Sigmoid colon (tissue), 4 donors: ENCODE data around the gene IQCK.

Source experiments
- EP300 ChIP-seq, 4 donors: sonication (generic); formaldehyde crosslinking; IDR thresholded peaks; one replicate each; pipeline ENCODE4 v1.6.1; 2017; ENCODE audit warnings: antibody characterized with exemption in 4 of 4
- POLR2A ChIP-seq, 2 donors: fragments of 450-650 bp; IDR thresholded peaks; one replicate each; pipeline ENCODE4 v1.6.1; 2016; ENCODE audit warnings: antibody characterized with exemption in 2 of 2, mild to moderate bottlenecking in 2 of 2, moderate library complexity in 2 of 2
- POLR2AphosphoS5 ChIP-seq, 4 donors: sonication (generic); formaldehyde crosslinking; IDR thresholded peaks; one replicate each; pipeline ENCODE4 v1.6.1; 2017; ENCODE audit warnings: antibody characterized with exemption in 4 of 4
- TF ChIP-seq, protein P1 (sequence below), 4 experiments: fragments of 450-650 bp in 3 of 4; fragments of 200-600 bp in 1 of 4; IDR thresholded peaks; one replicate each; pipeline ENCODE4 v1.5.1; 2016 to 2019; ENCODE audit warnings: antibody characterized with exemption in 4 of 4, mild to moderate bottlenecking in 3 of 4, moderate library complexity in 2 of 4

DNA sequence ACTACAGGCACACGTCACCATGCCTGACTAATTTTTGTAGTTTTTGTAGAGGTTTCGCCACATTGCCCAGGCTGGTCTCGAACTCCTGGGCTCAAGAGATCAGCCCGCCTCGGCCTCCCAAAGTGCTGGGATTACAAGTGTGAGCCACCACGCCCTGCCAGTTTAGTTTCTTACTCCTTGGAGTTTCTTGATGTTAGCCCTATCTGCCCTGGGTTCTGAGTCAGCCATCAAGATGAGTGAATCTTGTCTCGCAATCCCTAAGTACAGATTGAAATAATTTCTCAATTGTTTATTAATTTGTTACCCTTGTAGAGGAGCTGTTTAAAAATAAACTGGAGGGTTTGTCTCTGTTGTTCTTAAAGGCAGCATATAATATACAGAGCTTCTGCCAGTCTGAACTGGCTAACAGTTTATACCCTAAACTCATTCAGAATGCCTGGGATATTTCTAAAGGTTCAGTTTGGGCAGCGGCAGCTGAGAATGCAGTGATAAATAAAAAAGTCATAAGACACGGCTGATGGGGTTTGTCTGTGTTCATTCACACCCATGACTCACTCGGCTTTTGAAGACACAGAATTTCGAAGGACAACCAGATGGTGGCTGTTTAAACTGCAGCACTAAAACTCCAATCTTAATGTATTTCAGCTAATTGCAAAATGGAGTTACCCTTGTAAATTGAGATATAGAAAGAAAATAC lies 127.0 kb downstream of the IQCK start:
- TF ChIP-seq, protein P1, sequence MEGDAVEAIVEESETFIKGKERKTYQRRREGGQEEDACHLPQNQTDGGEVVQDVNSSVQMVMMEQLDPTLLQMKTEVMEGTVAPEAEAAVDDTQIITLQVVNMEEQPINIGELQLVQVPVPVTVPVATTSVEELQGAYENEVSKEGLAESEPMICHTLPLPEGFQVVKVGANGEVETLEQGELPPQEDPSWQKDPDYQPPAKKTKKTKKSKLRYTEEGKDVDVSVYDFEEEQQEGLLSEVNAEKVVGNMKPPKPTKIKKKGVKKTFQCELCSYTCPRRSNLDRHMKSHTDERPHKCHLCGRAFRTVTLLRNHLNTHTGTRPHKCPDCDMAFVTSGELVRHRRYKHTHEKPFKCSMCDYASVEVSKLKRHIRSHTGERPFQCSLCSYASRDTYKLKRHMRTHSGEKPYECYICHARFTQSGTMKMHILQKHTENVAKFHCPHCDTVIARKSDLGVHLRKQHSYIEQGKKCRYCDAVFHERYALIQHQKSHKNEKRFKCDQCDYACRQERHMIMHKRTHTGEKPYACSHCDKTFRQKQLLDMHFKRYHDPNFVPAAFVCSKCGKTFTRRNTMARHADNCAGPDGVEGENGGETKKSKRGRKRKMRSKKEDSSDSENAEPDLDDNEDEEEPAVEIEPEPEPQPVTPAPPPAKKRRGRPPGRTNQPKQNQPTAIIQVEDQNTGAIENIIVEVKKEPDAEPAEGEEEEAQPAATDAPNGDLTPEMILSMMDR (IDR thresholded peaks at IDR 0.05), result no peak
- TF ChIP-seq POLR2AphosphoS5 (IDR thresholded peaks at IDR 0.05) (peak in 1 of 4 donors; percentile 48), POLR2A (IDR thresholded peaks at IDR 0.05) (no peak), EP300 (IDR thresholded peaks at IDR 0.05) (no peak)
